Smooth muscle cell (in vitro differentiated cells): ENCODE results near the gene TOB1. TPM values are rescaled to one million over a fixed set of nuclear protein-coding genes. Genes with fewer than 3 reads are reported as not detected.

ENCODE experiments used
- DNase-seq: peaks from one replicate; lab custom pipeline; 2025; ENCODE audit not compliant: unreplicated experiment; lab: John Stamatoyannopoulos, UW
- H2AFZ ChIP-seq: fragments of 200-600 bp; sonication (generic); 2 replicates; pipeline ENCODE4 v1.6.0; 2016; ENCODE audit warnings: antibody characterized with exemption, low read depth, mild to moderate bottlenecking
- H3F3A ChIP-seq: fragments of 200-600 bp; sonication (generic); 2 replicates; pipeline ENCODE4 v1.6.0; 2017; ENCODE audit warnings: antibody characterized with exemption, low read depth
- H3K27ac ChIP-seq: fragments of 200-600 bp; sonication (generic); 2 replicates; pipeline ENCODE4 v1.5.1; 2016; ENCODE audit warnings: low read depth, mild to moderate bottlenecking
- H3K27me3 ChIP-seq: fragments of 200-600 bp; sonication (generic); 2 replicates; pipeline ENCODE4 v1.6.1; 2016; ENCODE audit warnings: low read depth, mild to moderate bottlenecking
- H3K36me3 ChIP-seq: fragments of 200-600 bp; sonication (generic); 2 replicates; pipeline ENCODE4 v1.5.1; 2016; ENCODE audit warnings: low read depth
- H3K4me1 ChIP-seq: fragments of 200-600 bp; sonication (generic); 2 replicates; pipeline ENCODE4 v1.5.1; 2016; ENCODE audit warnings: low read depth
- H3K4me2 ChIP-seq: fragments of 200-600 bp; sonication (generic); 2 replicates; pipeline ENCODE4 v1.6.0; 2016; ENCODE audit warnings: mild to moderate bottlenecking
- H3K4me3 ChIP-seq: fragments of 200-600 bp; sonication (generic); 2 replicates; pipeline ENCODE4 v1.5.1; 2016; ENCODE audit warnings: mild to moderate bottlenecking
- H3K79me2 ChIP-seq: fragments of 200-600 bp; sonication (generic); 2 replicates; pipeline ENCODE4 v1.6.0; 2016; ENCODE audit warnings: low read depth, mild to moderate bottlenecking
- H3K9ac ChIP-seq: fragments of 200-600 bp; sonication (generic); 2 replicates; pipeline ENCODE4 v1.6.0; 2016; ENCODE audit warnings: low read depth
- H3K9me3 ChIP-seq: fragments of 200-600 bp; sonication (generic); replicated peaks from 2 replicates; pipeline ENCODE4 v1.5.1; 2016; ENCODE audit warnings: low read depth
- H4K20me1 ChIP-seq: fragments of 200-600 bp; sonication (generic); 2 replicates; pipeline ENCODE4 v1.6.0; 2016; ENCODE audit warnings: low read depth
- WGBS: methylation state at CpG from one replicate; pipeline ENCODE4 v1.1.7; 2016; ENCODE audit warnings: low lambda C conversion rate; 5-methylcytosine and 5-hydroxymethylcytosine counted together
- polyA plus RNA-seq: library from polyadenylated mRNA; unstranded; fragments of >200 nt; fragmentation: Nextera tagmentation; extraction: Ambion mirVana; gene quantifications from 2 replicates; pipeline ENCODE4 v1.2.1, GENCODE V29; 2016
- total RNA-seq: library from RNA; depleted of rRNA; stranded (reverse); fragments of >200 nt; gene quantifications from 2 replicates; pipeline ENCODE4 v1.2.3, GENCODE V29; 2014
- TF ChIP-seq, protein P1 (sequence below): fragments of 200-600 bp; sonication (generic); IDR thresholded peaks from 2 replicates; pipeline ENCODE4 v1.5.1; 2017; ENCODE audit warnings: borderline replicate concordance, mild to moderate bottlenecking, antibody characterized with exemption; ENCODE audit not compliant: insufficient read depth, poor library complexity, severe bottlenecking

Gene TOB1
- total and polyA plus RNA-seq, 2 experiments from 2014 or later, result 29.3 to 39.8 TPM

- no peaks in the 10 kb centered on the region for H3K36me3 ChIP-seq
- H3K27me3 ChIP-seq, result no peaks in the 10 kb centered on the region
- H3K4me3 ChIP-seq, result no peak overlapping the region
- TF ChIP-seq, protein P1, sequence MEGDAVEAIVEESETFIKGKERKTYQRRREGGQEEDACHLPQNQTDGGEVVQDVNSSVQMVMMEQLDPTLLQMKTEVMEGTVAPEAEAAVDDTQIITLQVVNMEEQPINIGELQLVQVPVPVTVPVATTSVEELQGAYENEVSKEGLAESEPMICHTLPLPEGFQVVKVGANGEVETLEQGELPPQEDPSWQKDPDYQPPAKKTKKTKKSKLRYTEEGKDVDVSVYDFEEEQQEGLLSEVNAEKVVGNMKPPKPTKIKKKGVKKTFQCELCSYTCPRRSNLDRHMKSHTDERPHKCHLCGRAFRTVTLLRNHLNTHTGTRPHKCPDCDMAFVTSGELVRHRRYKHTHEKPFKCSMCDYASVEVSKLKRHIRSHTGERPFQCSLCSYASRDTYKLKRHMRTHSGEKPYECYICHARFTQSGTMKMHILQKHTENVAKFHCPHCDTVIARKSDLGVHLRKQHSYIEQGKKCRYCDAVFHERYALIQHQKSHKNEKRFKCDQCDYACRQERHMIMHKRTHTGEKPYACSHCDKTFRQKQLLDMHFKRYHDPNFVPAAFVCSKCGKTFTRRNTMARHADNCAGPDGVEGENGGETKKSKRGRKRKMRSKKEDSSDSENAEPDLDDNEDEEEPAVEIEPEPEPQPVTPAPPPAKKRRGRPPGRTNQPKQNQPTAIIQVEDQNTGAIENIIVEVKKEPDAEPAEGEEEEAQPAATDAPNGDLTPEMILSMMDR, result no peak
- 91% methylated on average over 3 of the region's 3 CpGs for WGBS
- no peak overlapping the region for H3K27ac ChIP-seq
- no peak overlapping the region for H3K4me2 ChIP-seq
- H3K9ac ChIP-seq, result no peak overlapping the region
- no peaks in the 10 kb centered on the region for H3K9me3 ChIP-seq
- H2AFZ ChIP-seq, result no peak overlapping the region
- no peaks in the 10 kb centered on the region for H3F3A ChIP-seq
- H3K79me2 ChIP-seq, result no peaks in the 10 kb centered on the region
- DNase-seq, result no peak
- no peaks in the 10 kb centered on the region for H3K4me1 ChIP-seq
- H4K20me1 ChIP-seq, result no peaks in the 10 kb centered on the region
Observed at GRCh38 chr17:50815400-50815799, 50.8 kb downstream of the TOB1 start.

DNA sequence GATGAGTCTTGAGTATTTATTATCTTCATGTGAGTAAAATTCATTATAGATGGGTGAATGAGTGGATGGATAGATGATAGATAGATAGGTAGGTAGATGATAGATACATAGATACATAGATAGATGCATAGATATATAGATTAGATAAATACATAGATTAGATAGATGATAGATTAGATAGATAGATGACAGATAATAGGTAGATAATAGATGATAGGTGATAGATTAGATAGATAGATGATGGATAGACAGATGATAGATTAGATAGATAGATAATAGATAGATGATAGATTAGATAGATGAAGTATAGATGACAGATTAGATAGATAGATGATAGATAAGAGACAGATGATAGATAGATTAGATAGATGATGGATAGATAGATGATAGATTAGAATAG, 52.6 kb downstream of the TOB1 start:
- no peaks in the 10 kb centered on the region for H3K36me3 ChIP-seq
- H3K9me3 ChIP-seq, result no peaks in the 10 kb centered on the region
- no peaks in the 10 kb centered on the region for H3K4me1 ChIP-seq
- no peak overlapping the region for H2AFZ ChIP-seq
- H3K9ac ChIP-seq, result no peak overlapping the region
- no peak for DNase-seq
- no peaks in the 10 kb centered on the region for H3K79me2 ChIP-seq
- no peak overlapping the region for H3K4me2 ChIP-seq
- H4K20me1 ChIP-seq, result no peaks in the 10 kb centered on the region
- no peaks in the 10 kb centered on the region for H3K27me3 ChIP-seq
- TF ChIP-seq, protein P1, result no peak
- H3K27ac ChIP-seq, result no peak overlapping the region
- no peaks in the 10 kb centered on the region for H3F3A ChIP-seq
- no peak overlapping the region for H3K4me3 ChIP-seq

Other genes with a start within 250 kb of the TOB1 start
- 1.3 and 4.3 TPM in 2 replicates for gene ABCC3, start 231.5 kb downstream of the TOB1 start, total RNA-seq
- gene ABCC3, start 231.5 kb downstream of the TOB1 start, polyA plus RNA-seq, result 1.3 and 6.3 TPM in 2 replicates
- 17.6 and 19.5 TPM in 2 replicates for gene ANKRD40, start 158.4 kb downstream of the TOB1 start, total RNA-seq
- 8.2 and 10.1 TPM in 2 replicates for gene ANKRD40, start 158.4 kb downstream of the TOB1 start, polyA plus RNA-seq
- 59.6 and 77.8 TPM in 2 replicates for gene LUC7L3, start 146.8 kb downstream of the TOB1 start, total RNA-seq
- gene LUC7L3, start 146.8 kb downstream of the TOB1 start, polyA plus RNA-seq, result 75.9 and 110 TPM in 2 replicates
- not detected in 2 replicates for gene ANKRD40CL, start 98.8 kb downstream of the TOB1 start, total RNA-seq
- not detected in 2 replicates for gene ANKRD40CL, start 98.8 kb downstream of the TOB1 start, polyA plus RNA-seq
- not detected in 2 replicates for gene WFIKKN2, start 30.8 kb downstream of the TOB1 start, total RNA-seq
- gene WFIKKN2, start 30.8 kb downstream of the TOB1 start, polyA plus RNA-seq, result not detected in 2 replicates